ENCODE results near the gene TSPEAR.

The TSPEAR gene

GRCh38 chr21:44485796-44486195 is 225.6 kb downstream of the TSPEAR start:
- ChIA-PET CTCF (no interaction called here), POLR2A (no interaction called here)
- no peak for TF ChIP-seq TARDBP (IDR thresholded peaks at IDR 0.05)
- TF ChIP-seq ZNF384 (IDR thresholded peaks at IDR 0.05), result no peak
- TF ChIP-seq FOXM1 (IDR thresholded peaks at IDR 0.05; ENCODE audit: borderline replicate concordance), result no peak
- no peak for TF ChIP-seq NFRKB (IDR thresholded peaks at IDR 0.05)
- no peak for TF ChIP-seq PKNOX1 (IDR thresholded peaks at IDR 0.05)
- TF ChIP-seq SUZ12 (IDR thresholded peaks at IDR 0.05), result no peak
- no peak for TF ChIP-seq ELF4 (IDR thresholded peaks at IDR 0.05)
- no peak for TF ChIP-seq BHLHE40 (IDR thresholded peaks at IDR 0.05; ENCODE audit: borderline replicate concordance)
- TF ChIP-seq FOXK2 (IDR thresholded peaks at IDR 0.05), result no peak
- TF ChIP-seq HDGF (IDR thresholded peaks at IDR 0.05; ENCODE audit: borderline replicate concordance), result no peak
- no peak for TF ChIP-seq L3MBTL2 (conservative IDR thresholded peaks at IDR 0.05)
- no peak for TF ChIP-seq LEF1 (IDR thresholded peaks at IDR 0.05; ENCODE audit: borderline replicate concordance)
- TF ChIP-seq FOXA1 (IDR thresholded peaks at IDR 0.05), result no peak
- TF ChIP-seq CTBP1 (IDR thresholded peaks at IDR 0.05; ENCODE audit: borderline replicate concordance), result no peak
- TF ChIP-seq SP1 (IDR thresholded peaks at IDR 0.05), result no peak
- no peak for TF ChIP-seq ARNT (IDR thresholded peaks at IDR 0.05)
- DNase-seq (ENCODE audit: extremely low spot score), result no peak

- DNase-seq (ENCODE audit: extremely low spot score), result no peak
- CTCF ChIA-PET, result no interaction called here
- POLR2A ChIA-PET, result no interaction called here
- no peak for TF ChIP-seq ZNF384 (IDR thresholded peaks at IDR 0.05)
- TF ChIP-seq FOXK2 (IDR thresholded peaks at IDR 0.05), result no peak
- TF ChIP-seq FOXA1 (IDR thresholded peaks at IDR 0.05), result no peak
- TF ChIP-seq SP1 (IDR thresholded peaks at IDR 0.05), result no peak
- TF ChIP-seq TARDBP (IDR thresholded peaks at IDR 0.05), result no peak
- no peak for TF ChIP-seq BHLHE40 (IDR thresholded peaks at IDR 0.05; ENCODE audit: borderline replicate concordance)
- TF ChIP-seq NFRKB (IDR thresholded peaks at IDR 0.05), result no peak
- TF ChIP-seq LEF1 (IDR thresholded peaks at IDR 0.05; ENCODE audit: borderline replicate concordance), result no peak
- no peak for TF ChIP-seq ARNT (IDR thresholded peaks at IDR 0.05)
- no peak for TF ChIP-seq L3MBTL2 (conservative IDR thresholded peaks at IDR 0.05)
- TF ChIP-seq ELF4 (IDR thresholded peaks at IDR 0.05), result no peak
- no peak for TF ChIP-seq CTBP1 (IDR thresholded peaks at IDR 0.05; ENCODE audit: borderline replicate concordance)
- TF ChIP-seq FOXM1 (IDR thresholded peaks at IDR 0.05; ENCODE audit: borderline replicate concordance), result no peak
Measured at GRCh38 chr21:44485254-44485793, 226.0 kb downstream of the TSPEAR start.

- ChIA-PET CTCF (no interaction called here), POLR2A (no interaction called here)
- no peak for DNase-seq (ENCODE audit: extremely low spot score)
- TF ChIP-seq BHLHE40 (IDR thresholded peaks at IDR 0.05; ENCODE audit: borderline replicate concordance) (no peak), LEF1 (IDR thresholded peaks at IDR 0.05; ENCODE audit: borderline replicate concordance) (no peak), FOXK2 (IDR thresholded peaks at IDR 0.05) (no peak), ELF4 (IDR thresholded peaks at IDR 0.05) (no peak), PKNOX1 (IDR thresholded peaks at IDR 0.05) (no peak), CTBP1 (IDR thresholded peaks at IDR 0.05; ENCODE audit: borderline replicate concordance) (no peak), SUZ12 (IDR thresholded peaks at IDR 0.05) (no peak), SP1 (IDR thresholded peaks at IDR 0.05) (no peak), ZNF384 (IDR thresholded peaks at IDR 0.05) (no peak), FOXM1 (IDR thresholded peaks at IDR 0.05; ENCODE audit: borderline replicate concordance) (no peak)
Measured at GRCh38 chr21:44484498-44485253, 226.7 kb downstream of the TSPEAR start.

GRCh38 chr21:44483288-44484237 is 227.8 kb downstream of the TSPEAR start:
- ChIA-PET POLR2A (no interaction called here), CTCF (interaction anchor here (0.6 kb wide), 1 partner anchor 301 kb away, joined by 3 read pairs; no protein-coding TSS in a partner anchor)
- TF ChIP-seq FOXK2 (IDR thresholded peaks at IDR 0.05) (no peak), ARNT (IDR thresholded peaks at IDR 0.05) (no peak), TARDBP (IDR thresholded peaks at IDR 0.05) (no peak), HDGF (IDR thresholded peaks at IDR 0.05; ENCODE audit: borderline replicate concordance) (no peak), ELF4 (IDR thresholded peaks at IDR 0.05) (no peak), FOXA1 (IDR thresholded peaks at IDR 0.05) (no peak), SUZ12 (IDR thresholded peaks at IDR 0.05) (no peak), NFRKB (IDR thresholded peaks at IDR 0.05) (no peak), L3MBTL2 (conservative IDR thresholded peaks at IDR 0.05) (no peak), PKNOX1 (IDR thresholded peaks at IDR 0.05) (no peak), LEF1 (IDR thresholded peaks at IDR 0.05; ENCODE audit: borderline replicate concordance) (no peak), SP1 (IDR thresholded peaks at IDR 0.05) (no peak), FOXM1 (IDR thresholded peaks at IDR 0.05; ENCODE audit: borderline replicate concordance) (no peak)
- no peak for DNase-seq (ENCODE audit: extremely low spot score)

GRCh38 chr21:44482581-44483287 is 228.6 kb downstream of the TSPEAR start:
- ChIA-PET POLR2A (no interaction called here), CTCF (interaction anchor here (0.6 kb wide), 1 partner anchor 302 kb away, joined by 3 read pairs; no protein-coding TSS in a partner anchor)
- TF ChIP-seq L3MBTL2 (conservative IDR thresholded peaks at IDR 0.05), result no peak
- no peak for TF ChIP-seq BHLHE40 (IDR thresholded peaks at IDR 0.05; ENCODE audit: borderline replicate concordance)
- no peak for TF ChIP-seq ZNF384 (IDR thresholded peaks at IDR 0.05)
- no peak for TF ChIP-seq TARDBP (IDR thresholded peaks at IDR 0.05)
- TF ChIP-seq SUZ12 (IDR thresholded peaks at IDR 0.05), result no peak
- no peak for TF ChIP-seq ARNT (IDR thresholded peaks at IDR 0.05)
- TF ChIP-seq ELF4 (IDR thresholded peaks at IDR 0.05), result no peak
- TF ChIP-seq FOXA1 (IDR thresholded peaks at IDR 0.05), result no peak
- no peak for DNase-seq (ENCODE audit: extremely low spot score)

Measured in HEK293T (cell line).